ENCODE results near the gene YBX2.

Gene YBX2

GRCh38 chr17:7295230-7296180 is 1.1 kb upstream of the YBX2 start:
- DNase-seq: no peak

DNA sequence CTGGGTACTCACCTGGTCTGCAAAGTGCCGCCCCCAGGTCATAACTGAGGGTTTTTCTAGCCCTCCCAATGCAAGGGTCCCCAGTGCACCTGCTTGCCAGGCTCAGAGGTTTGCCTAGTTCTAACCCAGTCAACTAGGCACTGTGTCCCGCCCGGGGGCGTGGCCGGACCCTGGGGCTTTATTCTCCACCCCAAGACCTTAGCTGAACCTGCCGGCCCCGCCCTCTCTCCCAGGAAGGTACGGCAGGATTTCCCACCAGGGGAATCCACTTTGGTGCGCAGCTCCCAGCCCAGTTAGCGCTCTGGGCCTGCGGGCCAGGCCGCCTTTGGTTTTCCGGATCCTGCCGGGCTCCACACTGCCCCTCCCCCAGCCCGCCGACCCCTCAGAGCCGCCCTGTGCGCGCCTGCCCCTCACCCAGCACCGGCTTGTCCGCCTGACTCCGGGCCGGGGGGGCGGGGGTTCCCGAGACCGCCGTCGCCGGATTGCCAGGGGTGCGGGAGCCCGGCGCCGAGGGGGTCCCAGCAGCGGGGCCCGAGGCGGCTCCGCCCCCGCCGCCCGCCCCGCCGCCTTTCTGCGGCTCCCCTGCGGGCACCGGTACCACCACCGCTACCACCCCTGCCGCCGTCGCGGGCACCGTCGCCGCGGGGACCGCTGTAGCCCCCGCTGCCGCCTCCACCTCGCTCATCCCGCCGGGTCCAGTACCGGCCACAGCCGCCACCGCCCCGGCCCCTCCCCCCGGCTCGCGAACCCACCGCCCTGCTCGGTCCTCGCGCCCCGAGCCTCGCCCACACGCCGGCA is 424 bp downstream of the YBX2 start:
- DNase-seq: no peak

DNA sequence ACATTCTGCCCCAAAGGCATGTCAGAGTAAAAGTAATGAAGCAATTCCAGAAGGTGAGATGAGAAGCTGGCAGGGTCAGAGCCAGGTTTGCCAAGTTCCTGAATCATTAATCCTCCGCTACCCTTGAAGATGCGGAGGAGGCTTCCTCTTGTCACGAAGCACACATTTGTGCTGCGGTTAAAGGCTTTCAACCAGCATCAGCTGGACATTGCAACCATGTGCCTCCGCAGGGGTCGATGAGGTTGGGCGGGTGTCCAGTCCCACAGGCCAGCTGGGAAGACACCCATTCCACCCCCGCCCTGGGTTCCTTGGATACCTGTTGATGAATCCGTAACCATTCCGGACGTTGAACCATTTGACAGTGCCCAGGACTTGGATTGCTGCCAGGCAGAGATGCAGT is 1.3 kb downstream of the YBX2 start:
- DNase-seq: no peak

DNA sequence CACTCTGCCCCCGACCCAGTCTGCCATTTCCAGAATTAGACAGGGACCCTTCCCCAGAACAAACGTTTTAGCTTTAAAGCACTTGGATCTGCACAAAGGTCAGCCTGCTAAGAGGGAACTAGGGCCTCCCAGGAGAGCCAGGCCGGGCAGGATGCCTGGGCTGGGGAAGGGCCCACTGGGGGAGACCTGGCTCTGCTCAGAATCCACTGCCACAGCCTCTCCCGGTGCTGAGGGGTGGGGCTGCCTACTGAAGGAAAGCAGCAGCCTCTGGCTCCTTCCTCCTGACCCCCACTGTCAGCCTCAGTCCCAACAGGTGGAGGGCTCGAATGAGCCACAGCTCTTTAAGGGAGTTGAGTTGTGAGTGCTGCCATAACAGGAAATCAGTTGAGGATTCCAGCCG is 1.7 kb downstream of the YBX2 start:
- DNase-seq: no peak

DNA sequence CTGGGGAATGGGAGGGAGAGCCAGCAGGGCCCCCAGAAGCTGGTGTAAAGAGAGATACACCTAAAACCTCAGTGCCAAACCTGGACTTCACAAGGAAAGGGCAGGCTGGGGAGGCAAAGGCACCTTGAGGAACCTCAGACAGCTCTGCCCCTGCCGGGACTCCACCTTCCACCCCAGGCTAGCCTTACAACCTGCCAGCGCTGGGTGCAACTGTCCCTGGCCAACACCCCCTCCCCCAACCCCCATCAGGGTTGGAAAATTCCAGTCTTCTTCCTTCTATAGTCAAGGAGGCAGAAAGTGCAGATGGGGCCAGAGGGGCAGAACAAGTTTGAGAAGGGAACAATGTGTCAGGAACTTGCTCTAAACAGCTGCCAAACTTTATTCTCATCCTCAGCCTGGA is 2.2 kb downstream of the YBX2 start:
- DNase-seq: no peak

DNA sequence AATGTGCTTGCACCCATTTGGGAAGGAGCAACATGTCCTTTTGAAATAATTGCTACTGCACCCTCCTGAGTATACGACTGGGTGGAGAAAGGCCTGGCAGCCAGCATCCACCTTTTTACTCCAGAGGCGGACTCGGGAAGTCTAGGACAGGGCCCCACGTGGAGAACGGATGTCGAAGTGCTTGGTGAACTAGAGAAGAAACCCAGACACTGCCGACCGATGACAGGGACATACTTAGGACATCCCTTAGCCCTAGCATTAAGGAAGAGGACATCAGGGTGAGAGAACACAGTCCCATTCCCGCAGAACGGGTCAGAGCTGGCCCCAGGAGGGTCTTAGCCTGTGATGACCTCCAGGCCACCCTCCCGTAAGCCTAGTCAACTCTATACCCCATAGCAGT is 3.8 kb downstream of the YBX2 start:
- no peak for DNase-seq

DNA sequence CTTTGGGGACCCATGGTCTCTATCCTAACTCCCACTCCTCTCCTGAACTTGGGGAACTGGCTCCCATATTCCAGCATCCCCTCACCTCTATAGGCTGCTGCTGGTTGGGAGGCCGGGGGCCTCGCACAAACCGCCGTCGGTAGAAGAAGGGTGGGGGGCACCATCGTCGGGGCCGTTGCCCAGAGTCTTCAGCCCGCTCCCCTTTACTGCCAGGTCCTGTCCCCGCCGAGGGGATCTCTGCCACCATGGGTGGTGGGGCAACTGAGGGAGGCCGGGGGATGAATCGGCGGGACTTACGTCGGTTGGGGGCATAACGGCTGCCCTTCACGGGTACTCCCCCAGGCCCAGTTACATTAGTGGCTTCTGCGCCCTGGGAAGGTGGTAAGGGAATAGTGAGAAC is 4.3 kb downstream of the YBX2 start:
- no peak for DNase-seq

GRCh38 chr17:7289256-7290032 is 5.0 kb downstream of the YBX2 start:
- DNase-seq: no peak

GRCh38 chr17:7285679-7286078 is 8.8 kb downstream of the YBX2 start:
- DNase-seq: no peak

DNA sequence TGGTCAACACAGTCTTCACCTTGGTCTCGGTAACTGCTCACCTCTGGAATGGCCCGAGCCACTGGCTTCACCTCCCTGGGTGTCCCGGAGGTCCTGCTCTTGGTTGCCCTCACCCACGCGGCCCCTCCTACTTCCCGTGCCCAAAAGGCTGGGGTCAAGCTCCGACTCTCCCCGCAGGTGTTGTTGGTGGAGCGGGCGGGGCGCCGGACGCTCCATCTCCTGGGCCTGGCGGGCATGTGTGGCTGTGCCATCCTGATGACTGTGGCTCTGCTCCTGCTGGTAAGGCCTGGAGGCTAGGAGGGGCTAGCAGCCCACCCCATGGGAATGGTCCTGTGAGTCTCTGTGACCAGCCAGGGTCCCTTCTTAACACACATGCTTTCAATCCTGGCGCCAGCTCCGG is 9.5 kb downstream of the YBX2 start:
- DNase-seq: no peak

GRCh38 chr17:7283471-7284216 is 10.8 kb downstream of the YBX2 start:
- no peak for DNase-seq

GRCh38 chr17:7282752-7283321 is 11.6 kb downstream of the YBX2 start:
- no peak for DNase-seq

GRCh38 chr17:7281953-7282751 is 12.3 kb downstream of the YBX2 start:
- no peak for DNase-seq

GRCh38 chr17:7281074-7281952 is 13.1 kb downstream of the YBX2 start, which contains the start of gene SLC2A4:
Gene SLC2A4 (plus strand): TSS chr17:7281718. CDS start chr17:7281935, 217 bp downstream.
- peak; percentile 61 to 86 (median 78) for DNase-seq

DNA sequence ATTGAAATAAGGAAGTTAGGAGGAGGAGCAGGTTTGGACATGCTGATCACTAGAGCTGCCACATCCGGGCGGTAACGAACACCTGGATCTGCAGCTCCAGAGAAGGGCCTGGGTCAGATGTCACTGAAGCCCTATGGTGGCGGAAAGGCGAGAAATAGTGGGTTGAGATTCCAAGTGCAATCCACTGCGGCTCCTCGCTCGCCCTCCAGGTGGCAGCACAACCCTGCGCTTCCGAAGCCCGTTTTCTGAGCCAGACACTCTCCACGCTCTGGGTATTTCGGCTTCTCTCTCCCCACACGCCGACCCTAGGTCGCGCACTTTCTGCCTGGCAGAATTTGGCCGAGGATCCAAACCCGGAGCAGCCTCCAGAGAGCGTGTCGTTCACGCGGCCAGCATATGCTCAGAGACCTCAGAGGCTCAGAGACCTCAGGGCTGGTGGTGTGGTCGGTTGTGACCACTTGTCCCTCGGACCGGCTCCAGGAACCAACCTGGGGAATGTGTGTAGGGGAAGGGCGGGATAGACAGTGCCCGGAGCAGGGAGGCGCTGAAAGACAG is 13.8 kb downstream of the YBX2 start:
- DNase-seq: peak; percentile 67 to 81 (median 78)

- DNase-seq: no peak
These were observed 15.0 kb downstream of the YBX2 start for GRCh38 chr17:7279448-7279847.

DNA sequence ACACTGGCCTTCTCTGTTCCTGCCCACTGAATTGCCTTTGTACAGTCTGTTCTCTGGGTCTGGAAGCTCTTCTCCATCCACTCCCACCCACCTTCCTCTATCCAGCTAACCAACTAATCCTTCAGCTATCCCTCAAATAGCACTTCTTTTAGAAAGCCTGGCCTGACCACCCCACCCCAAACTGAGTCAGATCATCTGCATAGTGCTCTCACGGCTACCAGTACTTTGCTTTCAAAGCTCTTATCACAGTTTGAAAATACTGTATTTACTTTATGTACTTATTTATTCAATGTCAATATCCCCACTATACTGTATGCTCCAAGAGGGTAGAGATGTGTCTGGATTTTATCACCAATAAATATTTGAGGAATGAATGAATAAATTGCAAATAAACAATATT is 27.7 kb downstream of the YBX2 start:
- DNase-seq: no peak

- DNase-seq: no peak
These were observed 30.7 kb downstream of the YBX2 start for GRCh38 chr17:7263801-7264078.

DNA sequence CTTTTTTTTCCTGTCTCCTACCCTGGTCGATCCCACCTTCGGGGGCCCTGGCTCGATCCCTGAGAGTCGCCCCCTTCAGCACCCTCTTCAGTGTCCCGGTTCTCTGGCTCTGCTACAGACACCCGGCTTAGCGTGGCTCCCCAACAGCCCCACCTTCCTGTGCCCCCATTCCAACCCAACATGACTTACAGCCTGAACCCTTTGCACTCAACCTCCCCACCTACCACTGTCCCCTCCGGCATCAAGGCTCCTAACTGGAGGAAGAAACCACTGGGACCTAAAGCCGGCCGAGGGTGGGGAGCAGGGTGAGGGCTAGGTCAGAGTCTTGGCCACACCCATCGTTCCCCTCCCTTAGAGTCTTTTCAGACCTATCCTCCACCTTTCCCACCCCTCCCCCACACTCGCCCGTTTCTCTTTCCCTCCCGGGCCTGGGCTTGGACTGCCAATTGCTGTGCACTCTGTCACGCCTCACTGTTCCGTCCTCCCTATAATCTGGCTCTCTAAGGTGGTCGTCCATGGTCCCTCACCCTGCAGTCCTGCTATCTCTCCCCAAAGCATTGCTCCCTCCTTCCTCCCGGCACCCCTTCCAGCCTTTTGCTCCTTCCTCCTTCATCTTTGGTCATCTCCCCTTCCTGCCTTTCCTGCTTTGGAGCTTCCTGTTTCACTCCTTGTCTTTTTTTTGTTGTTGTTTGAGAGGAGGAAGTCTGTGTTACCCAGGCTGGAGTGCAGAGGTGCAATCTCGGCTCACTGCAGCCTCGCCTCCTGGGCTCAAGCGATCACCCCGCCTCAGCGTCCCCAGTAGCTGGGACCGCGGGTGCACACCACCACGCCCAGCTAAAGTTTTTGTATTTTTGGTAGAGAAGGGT is 31.3 kb downstream of the YBX2 start:
- no peak for DNase-seq
